DMS153 (cell line): ENCODE data around the gene GABRG3.

ENCODE experiments used
- DNase-seq: peaks from one replicate; lab custom pipeline; 2025; lab: John Stamatoyannopoulos, UW

GABRG3 gene

DNA sequence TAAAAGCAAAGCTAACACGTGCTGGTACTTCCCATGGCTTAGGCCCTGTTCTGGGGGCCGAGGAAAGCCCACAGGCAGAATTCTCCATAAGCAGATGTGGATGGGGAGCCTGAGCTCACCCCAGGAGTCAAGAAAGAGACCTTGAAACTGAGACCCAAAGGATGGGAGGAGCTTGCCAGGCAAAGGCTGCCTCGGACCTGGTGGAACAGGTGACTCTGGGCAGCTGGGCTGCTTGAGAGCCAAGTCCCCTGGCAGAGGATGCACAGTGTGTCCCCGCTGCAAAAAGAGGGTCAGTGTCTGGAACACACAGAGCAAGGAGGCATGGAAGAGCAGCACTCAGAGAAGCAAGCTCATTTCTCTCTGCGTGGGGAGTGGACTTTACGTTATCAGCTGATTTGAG is 528.7 kb downstream of the GABRG3 start:
- no peak for DNase-seq

DNA sequence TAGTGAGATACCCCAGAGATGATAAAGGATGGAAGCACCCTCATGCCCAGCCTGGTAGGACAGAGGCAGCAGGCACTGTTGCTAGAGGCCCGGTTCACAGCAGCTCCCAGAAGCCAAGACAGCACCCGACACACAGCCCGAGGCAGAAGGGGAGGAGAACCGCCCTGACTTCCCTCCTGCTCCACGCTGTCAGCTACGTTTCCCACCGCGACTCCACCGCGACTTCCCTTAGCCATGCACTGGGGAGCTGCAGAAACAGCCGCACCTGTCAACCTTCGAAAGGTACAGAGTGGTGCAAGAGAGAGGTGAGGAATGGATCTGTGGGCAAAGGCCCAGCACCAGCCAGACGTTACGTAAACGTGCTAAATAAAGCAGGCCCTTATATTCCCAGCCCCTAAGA is 529.2 kb downstream of the GABRG3 start:
- DNase-seq = no peak

DNA sequence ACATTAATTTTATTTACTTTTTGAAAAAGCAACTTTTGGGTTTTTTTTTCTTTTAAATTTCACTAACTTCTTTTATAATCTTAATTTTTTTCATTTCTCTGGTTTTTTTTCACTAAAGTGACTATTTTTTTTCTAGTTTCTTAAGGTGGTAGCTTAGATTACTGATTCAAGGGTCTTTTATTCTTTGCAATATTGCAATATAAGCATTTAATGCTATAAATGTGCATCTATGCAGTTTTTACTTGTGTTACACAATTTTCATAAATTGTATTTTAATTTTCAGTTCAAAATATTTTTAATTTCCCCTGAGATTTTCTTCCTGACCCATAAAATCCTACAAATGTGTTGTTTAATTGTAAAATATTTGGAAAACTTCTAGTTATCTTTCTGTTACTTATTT is 535.8 kb downstream of the GABRG3 start:
- DNase-seq = no peak

DNA sequence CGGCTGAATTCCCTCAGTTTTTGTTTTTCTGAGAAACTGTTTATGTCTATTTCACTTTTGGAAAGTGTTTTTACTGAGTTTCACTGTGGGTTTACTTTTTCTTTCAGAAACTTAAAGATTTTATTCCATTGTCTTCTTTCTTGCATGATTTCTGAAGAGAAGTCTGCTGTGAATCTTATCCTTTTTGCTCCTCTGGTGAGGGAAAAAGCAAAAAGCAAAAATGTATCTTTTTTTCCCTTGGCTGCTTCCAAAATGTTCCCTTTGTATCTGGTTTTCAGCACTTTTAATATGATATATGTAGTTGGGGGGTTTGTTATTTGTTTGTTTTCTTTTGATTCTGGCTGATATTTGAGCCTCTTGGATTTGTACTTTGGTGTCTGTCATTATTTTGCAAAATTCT is 538.0 kb downstream of the GABRG3 start:
- no peak for DNase-seq

DNA sequence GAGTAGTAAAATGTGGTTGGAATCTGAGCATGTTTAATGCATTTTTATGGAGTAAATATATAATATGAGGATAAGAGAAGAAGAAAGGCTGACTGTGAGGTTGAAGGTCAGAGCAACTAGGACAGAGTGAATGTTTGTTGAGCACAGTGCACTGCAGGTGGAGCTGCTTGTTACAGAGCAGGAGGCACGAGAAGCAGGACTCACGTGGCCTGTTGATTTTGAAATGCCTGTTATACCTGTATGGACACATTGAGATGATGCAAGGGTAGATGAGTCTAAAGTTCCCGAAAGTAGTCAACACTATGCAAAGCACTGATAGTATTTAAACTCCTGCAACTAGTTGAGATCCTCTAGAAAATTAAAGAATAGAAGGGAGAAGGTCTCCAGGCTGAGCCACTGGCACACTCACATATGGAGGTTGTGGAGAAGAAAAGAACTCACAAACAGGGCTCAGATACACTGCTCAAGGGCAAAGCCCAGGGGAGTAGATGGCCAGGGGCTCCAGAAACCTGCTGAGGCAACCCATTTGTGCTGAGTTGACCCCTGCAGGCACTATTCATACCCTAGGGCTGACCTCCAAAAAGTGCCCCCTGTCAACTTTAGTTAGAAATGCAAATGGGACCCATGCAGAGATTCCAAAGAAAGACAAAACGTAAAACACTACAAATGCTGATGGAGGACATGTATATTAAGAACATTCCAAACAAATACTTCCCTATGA is 541.5 kb downstream of the GABRG3 start:
- no peak for DNase-seq

DNA sequence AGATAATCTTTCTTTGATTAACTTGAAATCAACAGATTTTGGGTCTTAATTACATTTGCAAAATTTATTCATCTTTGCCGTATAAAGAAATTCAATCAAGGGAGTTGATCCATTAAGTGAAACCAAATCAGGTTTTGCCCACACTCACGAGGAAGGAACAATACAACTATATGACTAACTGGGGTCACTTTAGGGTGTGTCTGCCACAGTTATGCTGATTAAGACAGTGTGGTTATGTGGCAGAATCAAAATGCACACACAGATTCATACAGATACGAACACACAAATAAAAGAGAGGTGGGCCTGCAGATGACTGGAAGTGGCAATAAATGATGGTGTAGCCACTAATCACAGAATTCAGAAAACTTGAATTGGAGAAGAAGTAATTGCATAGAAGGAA is 543.5 kb downstream of the GABRG3 start:
- no peak for DNase-seq

DNA sequence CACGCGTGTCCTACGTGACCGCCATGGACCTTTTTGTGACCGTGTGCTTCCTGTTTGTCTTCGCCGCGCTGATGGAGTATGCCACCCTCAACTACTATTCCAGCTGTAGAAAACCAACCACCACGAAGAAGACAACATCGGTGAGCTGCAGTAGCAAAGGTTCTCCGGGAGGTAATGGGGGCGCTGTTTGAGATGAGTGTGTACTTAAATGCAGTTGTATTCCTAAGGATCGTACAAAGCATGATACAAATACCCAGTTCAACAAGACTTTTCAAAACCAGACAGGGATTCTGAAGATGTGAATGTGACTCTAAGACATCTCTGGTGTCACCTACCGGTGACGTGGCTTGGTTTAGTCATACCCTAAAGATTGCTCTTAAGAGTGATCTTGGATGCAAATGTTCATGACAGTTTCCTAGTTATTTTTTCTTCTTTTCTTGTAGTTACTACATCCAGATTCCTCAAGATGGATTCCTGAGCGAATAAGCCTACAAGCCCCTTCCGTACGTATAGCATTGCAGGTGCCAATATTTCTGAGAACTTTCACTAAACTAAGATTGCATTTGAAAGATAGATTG is 556.6 kb downstream of the GABRG3 start:
- no peak for DNase-seq

DNA sequence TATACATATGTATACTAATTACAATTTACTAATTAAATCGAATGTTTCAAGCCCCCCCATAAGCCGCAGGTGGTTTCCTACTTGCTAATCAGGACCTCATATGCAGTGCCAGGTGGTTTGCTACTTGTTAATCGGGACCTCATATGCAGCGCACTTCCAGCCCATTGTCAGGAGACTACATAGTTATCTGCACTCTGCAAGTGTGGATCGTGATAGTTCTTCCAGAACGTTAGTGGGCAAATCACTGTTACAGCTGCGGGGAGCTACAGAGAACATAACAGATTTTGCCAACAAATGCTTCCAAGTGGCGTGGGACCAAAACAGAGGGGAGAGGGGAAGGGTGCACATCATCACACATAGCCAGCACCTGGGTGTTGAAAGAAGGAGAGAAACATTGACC is 558.4 kb downstream of the GABRG3 start:
- no peak for DNase-seq

DNA sequence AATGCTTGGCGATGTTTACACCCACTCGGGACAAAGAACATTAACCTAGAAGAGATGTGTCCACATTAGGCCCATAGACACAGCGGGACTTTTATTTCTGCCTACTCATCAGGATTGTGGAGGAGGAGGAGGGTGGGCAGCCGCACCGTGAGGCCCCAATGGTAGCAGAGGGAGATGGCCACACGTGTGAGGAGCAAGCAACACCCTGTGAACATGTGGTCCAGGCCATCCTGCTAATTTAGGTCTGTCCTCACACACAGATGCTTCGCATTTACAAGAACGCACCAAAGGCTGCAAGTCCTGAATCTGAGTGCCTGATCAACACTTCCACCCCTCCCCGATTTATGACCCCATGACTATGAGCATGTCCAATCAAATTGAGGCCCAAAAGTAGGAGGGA is 560.0 kb downstream of the GABRG3 start:
- DNase-seq = no peak

DNA sequence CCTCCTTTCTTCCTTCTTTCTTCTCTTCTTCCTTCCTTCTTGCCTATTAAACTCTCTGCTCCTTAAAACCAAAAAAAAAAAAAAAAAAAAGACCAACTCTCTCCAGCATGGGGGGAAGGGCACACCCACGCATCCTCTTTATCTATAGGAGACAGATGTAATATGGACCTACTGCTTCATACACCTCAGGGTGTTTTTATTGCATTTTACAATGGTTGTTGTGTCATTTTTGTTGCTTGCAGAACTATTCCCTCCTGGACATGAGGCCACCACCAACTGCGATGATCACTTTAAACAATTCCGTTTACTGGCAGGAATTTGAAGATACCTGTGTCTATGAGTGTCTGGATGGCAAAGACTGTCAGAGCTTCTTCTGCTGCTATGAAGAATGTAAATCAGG is 561.4 kb downstream of the GABRG3 start:
- no peak for DNase-seq

DNA sequence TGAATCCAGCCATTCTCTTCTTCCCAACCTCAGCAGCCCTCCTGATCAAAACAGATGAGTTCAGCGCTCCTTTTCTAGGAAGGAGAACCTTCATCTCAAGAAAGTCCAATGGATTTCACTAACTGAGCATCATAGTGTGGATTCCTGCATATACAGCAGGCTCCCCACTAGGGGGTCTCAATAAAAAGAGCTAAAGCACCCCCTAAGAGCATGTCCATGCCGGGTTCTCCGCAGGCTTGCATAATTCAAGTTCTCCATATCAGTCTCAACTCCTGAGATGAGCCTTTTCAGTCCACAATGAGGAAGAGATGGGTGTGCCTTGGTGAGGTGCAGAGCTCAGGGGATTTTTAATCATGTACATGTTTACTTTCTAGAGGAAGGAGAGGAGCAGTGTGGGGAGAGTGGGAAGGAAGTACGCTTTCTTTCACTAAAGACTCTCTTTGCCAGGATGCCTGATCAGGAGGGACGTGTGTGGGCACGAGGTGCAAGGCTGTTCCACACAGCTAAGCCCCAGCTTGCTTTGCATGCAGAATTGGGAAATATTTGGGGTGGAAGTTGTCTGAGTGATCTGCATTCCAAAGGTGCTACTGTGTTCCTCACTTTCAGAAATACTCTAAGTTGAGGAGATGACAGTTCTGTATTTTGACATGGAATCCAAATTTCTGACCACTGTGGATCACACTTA is 564.6 kb downstream of the GABRG3 start:
- no peak for DNase-seq

DNA sequence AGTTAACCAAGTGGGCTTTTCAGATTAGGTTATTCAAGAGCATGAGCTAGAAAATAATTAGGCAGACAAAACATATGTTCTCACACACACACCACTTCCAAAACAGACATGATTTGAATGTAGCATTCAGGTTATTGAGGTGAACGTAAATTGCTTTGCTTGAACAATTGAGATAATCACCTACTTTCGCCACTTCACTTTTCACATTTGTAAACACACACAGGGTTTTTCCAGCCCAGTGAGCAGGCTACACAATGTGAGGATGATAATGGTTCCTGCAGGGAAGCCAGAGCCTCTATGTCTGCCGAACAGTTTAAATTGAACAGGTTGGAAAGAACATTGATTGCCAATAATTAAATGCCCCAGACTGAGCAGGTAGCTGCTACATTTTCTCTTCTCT is 567.3 kb downstream of the GABRG3 start:
- peak; percentile 74 for DNase-seq

DNA sequence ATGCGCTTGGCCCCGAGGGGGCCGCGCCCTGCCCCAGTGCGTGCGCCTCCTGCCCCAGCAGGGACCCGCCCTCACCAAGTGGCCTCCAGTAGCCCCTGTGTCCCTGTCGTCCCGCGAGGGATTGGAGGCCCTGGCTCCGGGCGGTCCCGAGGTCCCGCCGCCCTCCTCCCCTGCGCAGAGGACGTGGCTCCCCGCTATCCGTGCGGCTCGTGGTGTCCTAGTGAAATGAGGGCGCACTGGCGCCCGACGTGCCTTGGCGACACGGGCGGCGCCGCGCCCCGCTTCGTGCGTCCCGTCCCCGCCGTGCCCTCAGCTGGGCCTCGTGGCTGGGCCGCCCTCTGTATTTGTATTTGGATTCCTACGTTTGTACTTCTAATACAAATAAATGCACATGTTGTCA is 570.6 kb downstream of the GABRG3 start:
- DNase-seq = no peak

DNA sequence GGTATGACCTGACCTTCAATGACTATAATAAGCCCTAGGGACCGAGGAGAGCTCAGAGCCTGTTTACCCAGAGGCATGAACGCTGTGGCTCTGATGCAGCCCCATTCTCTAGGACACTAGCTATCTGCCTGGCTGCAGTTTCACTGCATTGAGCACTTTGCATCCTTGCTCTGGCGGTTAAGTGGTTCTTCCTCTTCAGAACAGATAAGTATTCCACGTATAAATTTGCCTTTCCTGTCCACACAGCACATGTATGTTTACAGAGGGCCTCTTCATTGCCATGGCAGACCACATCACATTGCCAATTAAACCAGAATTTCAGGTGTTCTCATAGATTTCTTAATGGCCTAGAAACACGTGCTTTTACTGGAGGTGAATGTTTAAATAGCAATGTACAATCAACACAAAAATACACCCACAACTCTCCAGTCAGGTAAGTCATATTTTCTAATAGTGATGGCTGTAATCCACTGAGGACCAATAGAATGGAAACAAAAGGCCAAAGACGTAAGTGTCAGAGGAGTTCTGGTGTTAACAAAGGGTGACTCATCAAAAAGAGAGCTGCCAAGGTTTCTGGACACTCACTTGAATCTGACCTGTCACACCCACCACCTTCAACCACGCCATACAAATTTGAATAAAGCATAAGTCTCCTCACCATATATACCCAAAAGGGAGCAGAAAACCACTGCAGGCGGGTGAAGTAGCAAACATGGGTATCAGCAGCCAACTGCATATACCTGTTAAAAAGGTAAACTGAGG is 574.7 kb downstream of the GABRG3 start:
- DNase-seq = peak; percentile 93

DNA sequence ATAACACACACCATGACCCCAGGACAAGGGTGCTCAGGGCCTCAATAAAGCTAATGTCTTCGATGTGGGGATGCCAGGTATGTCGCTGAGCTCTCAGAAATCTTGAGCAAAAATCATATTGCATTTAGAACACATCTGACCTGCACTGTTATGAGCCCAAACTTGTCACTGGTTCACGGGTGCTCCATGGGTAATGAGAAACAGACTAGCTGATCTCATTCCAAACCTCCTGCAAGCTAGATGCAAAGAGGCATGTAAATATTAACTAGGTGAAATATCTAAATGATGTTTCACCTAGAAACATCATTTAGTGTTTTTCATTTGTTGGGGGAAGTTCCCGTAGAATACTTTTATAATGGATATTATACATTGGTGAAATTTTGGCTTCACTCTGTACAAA is 578.8 kb downstream of the GABRG3 start:
- no peak for DNase-seq

DNA sequence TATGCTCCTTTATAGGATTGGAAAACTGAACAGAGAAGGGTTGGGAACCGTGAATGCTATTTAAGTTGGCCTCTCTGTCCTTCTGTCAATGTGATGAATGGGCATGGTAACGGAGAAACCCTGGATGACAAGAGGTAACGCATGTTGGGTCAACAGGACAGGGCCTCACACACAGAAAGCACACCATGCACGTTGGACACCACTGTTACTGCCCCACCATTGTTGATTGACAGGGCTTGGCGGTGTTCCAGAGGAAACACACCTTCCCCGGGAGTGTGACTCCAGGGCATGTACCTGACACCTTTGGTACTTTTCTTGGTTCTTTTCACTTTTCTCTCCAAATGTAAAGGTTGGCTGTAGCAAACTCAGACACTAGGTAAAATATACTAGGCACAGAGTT is 579.7 kb downstream of the GABRG3 start:
- DNase-seq = no peak

DNA sequence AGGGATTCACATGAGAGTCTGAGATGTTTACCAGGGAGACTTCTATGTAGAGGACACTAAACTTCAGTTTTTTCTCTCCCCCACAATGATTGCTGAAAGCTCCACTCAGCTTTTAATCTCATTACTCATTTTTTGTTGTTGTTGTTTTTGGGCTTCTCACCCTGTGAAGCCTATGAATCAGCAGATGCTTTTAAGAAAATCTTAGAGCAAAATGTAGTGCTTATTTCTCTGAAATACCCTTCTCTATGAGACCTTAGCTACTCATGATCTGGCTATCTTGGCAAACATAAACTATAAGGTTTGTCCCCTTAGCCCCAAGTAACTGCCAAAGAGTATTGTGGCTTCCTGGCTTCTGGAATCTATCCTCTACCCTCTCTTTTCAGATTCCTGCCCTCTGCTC is 590.8 kb downstream of the GABRG3 start:
- no peak for DNase-seq

DNA sequence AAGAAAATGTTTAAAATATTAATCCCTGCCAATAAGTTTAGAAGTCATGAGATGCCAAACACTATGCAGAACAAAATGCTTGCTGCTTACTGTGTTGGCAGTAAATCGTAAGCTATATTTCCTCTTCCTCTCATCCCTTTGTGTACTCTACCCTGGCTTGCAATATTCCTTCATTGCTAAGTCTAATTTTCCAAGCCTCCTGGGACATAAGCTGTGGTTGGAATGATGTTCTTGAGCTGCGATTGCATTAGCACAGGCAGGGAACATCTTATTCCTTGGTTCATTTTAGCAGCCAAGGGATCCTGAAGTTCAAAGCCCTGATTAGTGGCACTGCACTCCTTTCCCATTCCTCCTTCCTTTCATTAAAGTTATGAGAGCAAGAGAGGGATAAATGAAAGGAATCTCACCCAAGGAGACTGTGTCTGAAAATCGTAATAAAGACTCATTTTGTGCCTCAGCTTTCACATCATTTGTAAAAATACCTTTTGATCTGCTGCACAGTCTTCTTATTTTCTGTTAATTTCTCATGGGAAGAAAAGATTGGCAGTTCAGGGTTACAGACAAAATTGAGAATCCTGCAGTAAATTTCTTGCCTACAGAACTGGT is 592.9 kb downstream of the GABRG3 start:
- no peak for DNase-seq

DNA sequence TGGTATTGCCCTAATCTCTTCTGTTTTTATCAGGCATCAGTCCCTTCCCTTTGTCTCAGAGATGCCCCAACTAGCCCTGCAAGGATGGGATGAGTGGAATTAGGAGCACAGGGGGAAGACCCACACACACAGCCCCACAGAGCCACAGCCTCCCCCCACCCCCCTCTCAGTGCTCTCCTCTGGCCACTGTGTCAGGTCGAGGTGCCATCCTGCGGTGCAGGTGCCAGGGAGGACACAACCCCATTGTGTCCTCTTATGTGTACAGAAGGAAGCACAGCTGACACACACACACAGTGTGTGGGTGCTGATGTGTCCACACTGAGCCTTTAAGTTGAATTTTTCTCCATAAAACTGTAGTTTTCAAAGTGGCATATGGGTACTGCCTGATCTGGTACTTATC is 593.7 kb downstream of the GABRG3 start:
- DNase-seq = no peak

DNA sequence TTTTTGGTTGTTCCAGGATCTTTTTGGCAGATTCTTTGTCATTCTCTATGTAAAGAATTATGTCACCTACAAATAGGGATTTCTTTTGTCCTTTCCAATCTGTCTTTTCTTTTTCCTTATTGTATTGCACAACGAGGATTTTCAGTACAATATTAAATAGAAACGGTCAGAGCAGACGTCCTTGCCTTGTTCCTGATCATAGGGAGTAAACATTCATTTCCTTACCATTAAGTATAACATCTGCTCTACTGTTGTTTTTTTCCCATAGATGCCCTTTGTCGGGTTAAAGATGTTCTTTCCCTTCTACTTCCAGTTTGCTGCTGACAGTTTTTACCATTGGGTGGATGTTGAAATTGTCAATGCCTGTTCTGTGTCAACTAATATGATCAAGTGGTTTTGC is 599.8 kb downstream of the GABRG3 start:
- DNase-seq = no peak

DNA sequence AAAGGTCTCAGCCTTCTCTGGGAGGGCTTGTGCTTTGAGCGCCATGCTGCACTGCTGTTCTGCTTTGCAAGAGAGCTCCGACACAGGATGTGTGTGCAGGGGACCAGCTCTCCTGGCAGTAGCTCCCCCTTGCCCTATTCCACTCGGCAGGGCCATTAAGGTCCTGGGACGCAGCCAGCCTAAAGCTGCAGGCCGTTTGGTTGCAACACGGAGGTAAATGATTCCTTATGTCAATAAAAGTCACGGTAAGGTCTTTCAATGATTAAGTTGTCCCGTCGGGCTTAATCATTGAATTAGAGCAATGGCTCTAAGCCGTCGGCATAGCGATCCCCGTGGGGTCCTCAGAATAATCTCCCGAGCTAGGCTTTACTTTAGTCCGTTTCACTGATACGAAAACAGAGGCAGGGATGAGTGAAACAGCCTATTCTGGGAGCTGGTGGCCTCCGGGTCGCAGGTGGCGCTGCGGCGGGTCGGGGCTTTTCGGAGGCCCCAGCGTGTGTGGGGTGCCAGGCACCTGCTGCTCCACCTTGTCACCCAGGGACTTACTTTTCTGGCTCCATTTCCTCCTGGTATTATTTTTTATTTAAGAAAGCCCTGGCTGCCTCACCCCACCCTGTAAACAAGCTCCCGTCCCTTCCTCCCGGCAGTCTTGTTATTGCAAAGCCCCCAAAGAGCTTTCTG is 603.0 kb downstream of the GABRG3 start:
- no peak for DNase-seq

DNA sequence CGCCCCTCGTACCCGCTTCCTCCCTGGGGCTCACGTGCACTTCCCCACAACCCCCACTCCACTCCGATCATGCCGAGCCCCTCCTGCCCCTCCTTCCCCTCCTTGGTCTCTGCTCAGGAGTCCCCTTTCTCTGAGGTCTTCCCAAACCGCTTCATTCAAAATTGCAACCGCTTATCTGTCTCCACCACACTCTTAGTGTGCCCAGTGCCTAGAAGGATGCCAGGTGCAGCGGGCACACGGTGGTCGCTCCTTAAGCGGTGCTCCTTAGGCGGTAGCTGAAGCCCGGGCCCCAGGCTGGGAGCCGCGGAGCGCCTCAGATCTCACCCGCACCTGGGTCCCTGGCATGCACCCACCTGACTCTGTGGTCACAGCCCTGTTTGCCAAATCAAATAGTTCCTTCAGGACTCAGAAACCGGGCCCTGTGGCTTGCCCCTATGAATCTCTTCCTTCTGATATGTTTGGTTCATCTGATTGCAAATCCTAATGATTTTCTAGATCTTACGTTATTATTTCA is 603.6 kb downstream of the GABRG3 start:
- no peak for DNase-seq
